Measurements from ENCODE around the gene ARFGAP1.

DNA sequence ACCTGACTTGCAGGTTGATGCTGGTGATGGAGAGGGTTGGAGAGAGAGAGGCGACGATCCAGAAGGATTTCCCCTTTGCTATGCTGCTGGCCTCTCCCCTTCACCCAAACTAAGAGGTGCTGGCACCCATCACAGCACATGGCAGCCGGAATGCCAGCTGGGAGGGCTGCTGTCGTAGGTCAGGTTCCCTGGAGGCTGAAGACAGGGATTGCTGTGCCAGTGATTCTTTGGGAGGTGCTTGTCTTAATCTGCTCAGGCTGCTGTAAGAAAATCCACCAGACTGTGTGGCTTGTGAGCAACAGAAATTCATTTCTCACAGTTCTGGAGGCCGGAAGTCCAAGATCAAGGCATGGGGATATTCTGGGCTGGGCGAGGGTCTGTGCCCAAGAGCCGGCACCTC is 4.4 kb upstream of the ARFGAP1 start:
- TF ChIP-seq, protein P1, sequence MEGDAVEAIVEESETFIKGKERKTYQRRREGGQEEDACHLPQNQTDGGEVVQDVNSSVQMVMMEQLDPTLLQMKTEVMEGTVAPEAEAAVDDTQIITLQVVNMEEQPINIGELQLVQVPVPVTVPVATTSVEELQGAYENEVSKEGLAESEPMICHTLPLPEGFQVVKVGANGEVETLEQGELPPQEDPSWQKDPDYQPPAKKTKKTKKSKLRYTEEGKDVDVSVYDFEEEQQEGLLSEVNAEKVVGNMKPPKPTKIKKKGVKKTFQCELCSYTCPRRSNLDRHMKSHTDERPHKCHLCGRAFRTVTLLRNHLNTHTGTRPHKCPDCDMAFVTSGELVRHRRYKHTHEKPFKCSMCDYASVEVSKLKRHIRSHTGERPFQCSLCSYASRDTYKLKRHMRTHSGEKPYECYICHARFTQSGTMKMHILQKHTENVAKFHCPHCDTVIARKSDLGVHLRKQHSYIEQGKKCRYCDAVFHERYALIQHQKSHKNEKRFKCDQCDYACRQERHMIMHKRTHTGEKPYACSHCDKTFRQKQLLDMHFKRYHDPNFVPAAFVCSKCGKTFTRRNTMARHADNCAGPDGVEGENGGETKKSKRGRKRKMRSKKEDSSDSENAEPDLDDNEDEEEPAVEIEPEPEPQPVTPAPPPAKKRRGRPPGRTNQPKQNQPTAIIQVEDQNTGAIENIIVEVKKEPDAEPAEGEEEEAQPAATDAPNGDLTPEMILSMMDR (IDR thresholded peaks at IDR 0.05; ENCODE audit: low read depth, low read length), result no peak
- TF ChIP-seq EZH2phosphoT487 (IDR thresholded peaks at IDR 0.05; ENCODE audit: low read depth), result no peak
